Spleen (tissue), 7 donors: ENCODE results near the gene AGFG2.

Experiments used
- POLR2A ChIP-seq, 3 donors: fragments of 450-650 bp; IDR thresholded peaks; one replicate each; pipeline ENCODE4 v1.5.1; 2017; ENCODE audit warnings: antibody characterized with exemption in 3 of 3, mild to moderate bottlenecking in 1 of 3
- TF ChIP-seq, protein P1 (sequence below), 11 experiments: fragments of 200-600 bp in 7 of 11; fragments of 450-650 bp in 4 of 11; sonication (generic) in 4 of 11; IDR thresholded peaks in 8 of 11; conservative IDR thresholded peaks in 3 of 11; 1 replicate in 7 of 11; 2 replicates in 4 of 11; pipeline versions ENCODE4 v1.4.0 to v1.8.0; 2016 to 2021; ENCODE audit warnings: antibody characterized with exemption in 11 of 11, inconsistent platforms in 4 of 11, mild to moderate bottlenecking in 1 of 11
- donor health status: DM: no; HTN: no; CAD: no; lungs with moderate emphysema.
- donor health status: DM: no; HTN: no; CAD: no.
- donor health status: DM: no; HTN: no; CAD: no.

DNA sequence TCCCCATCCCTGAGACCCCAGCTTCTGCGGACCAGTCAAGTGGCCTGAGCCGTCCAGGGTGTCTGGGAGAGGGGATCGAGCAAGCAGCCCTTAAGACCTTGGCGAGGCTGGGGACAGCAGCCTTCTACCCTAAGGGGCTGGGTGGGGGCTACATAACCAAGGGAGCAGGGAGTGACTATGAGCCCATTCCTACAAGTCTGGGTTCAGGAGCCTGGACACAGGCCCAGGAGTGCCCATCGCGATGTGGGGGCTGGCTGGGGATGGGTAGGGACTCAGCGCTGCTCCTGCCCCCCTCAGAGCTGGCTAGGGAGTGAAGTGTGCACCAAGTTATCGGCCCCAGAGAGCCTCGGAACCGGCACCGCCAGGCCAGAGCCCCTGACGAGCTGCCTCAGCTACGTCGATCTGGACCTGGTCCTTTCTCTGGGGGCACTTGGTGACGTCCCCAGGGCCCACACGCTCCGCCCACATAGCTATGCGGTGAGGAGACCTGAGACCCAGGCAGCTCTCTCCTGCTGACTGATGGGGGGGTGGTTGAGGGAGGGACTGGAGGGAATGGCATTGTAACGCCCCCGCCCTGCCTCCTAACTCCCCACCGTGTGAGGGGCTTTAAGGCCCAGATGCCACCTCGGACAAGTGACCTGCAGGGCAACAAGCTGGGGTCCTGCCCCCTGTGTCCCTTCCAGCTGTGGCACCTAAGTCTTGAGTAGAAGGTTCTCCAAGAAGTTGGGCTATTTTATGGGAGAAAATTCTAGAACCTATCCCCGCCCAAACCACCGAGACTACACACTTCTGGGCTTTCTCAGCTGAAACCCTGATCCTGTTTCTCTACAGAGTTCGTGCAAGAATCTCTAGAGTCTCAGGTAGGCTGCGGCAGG, 32.2 kb downstream of the AGFG2 start:
- TF ChIP-seq, protein P1, sequence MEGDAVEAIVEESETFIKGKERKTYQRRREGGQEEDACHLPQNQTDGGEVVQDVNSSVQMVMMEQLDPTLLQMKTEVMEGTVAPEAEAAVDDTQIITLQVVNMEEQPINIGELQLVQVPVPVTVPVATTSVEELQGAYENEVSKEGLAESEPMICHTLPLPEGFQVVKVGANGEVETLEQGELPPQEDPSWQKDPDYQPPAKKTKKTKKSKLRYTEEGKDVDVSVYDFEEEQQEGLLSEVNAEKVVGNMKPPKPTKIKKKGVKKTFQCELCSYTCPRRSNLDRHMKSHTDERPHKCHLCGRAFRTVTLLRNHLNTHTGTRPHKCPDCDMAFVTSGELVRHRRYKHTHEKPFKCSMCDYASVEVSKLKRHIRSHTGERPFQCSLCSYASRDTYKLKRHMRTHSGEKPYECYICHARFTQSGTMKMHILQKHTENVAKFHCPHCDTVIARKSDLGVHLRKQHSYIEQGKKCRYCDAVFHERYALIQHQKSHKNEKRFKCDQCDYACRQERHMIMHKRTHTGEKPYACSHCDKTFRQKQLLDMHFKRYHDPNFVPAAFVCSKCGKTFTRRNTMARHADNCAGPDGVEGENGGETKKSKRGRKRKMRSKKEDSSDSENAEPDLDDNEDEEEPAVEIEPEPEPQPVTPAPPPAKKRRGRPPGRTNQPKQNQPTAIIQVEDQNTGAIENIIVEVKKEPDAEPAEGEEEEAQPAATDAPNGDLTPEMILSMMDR (IDR thresholded peaks at IDR 0.05 in 8 of 11, conservative IDR thresholded peaks at IDR 0.05 in 3 of 11) = no peak
- TF ChIP-seq POLR2A (IDR thresholded peaks at IDR 0.05) = no peak
